Smooth muscle cell (in vitro differentiated cells): ENCODE results near the gene IFT80. TPM values are rescaled to one million over a fixed set of nuclear protein-coding genes. Genes with fewer than 3 reads are reported as not detected.

Experiments
- DNase-seq: peaks from one replicate; lab custom pipeline; 2025; ENCODE audit not compliant: unreplicated experiment; lab: John Stamatoyannopoulos, UW
- H2AFZ ChIP-seq: fragments of 200-600 bp; sonication (generic); 2 replicates; pipeline ENCODE4 v1.6.0; 2016; ENCODE audit warnings: antibody characterized with exemption, low read depth, mild to moderate bottlenecking
- H3F3A ChIP-seq: fragments of 200-600 bp; sonication (generic); 2 replicates; pipeline ENCODE4 v1.6.0; 2017; ENCODE audit warnings: antibody characterized with exemption, low read depth
- H3K27ac ChIP-seq: fragments of 200-600 bp; sonication (generic); 2 replicates; pipeline ENCODE4 v1.5.1; 2016; ENCODE audit warnings: low read depth, mild to moderate bottlenecking
- H3K27me3 ChIP-seq: fragments of 200-600 bp; sonication (generic); 2 replicates; pipeline ENCODE4 v1.6.1; 2016; ENCODE audit warnings: low read depth, mild to moderate bottlenecking
- H3K36me3 ChIP-seq: fragments of 200-600 bp; sonication (generic); 2 replicates; pipeline ENCODE4 v1.5.1; 2016; ENCODE audit warnings: low read depth
- H3K4me1 ChIP-seq: fragments of 200-600 bp; sonication (generic); 2 replicates; pipeline ENCODE4 v1.5.1; 2016; ENCODE audit warnings: low read depth
- H3K4me2 ChIP-seq: fragments of 200-600 bp; sonication (generic); 2 replicates; pipeline ENCODE4 v1.6.0; 2016; ENCODE audit warnings: mild to moderate bottlenecking
- H3K4me3 ChIP-seq: fragments of 200-600 bp; sonication (generic); 2 replicates; pipeline ENCODE4 v1.5.1; 2016; ENCODE audit warnings: mild to moderate bottlenecking
- H3K79me2 ChIP-seq: fragments of 200-600 bp; sonication (generic); 2 replicates; pipeline ENCODE4 v1.6.0; 2016; ENCODE audit warnings: low read depth, mild to moderate bottlenecking
- H3K9ac ChIP-seq: fragments of 200-600 bp; sonication (generic); 2 replicates; pipeline ENCODE4 v1.6.0; 2016; ENCODE audit warnings: low read depth
- H3K9me3 ChIP-seq: fragments of 200-600 bp; sonication (generic); replicated peaks from 2 replicates; pipeline ENCODE4 v1.5.1; 2016; ENCODE audit warnings: low read depth
- H4K20me1 ChIP-seq: fragments of 200-600 bp; sonication (generic); 2 replicates; pipeline ENCODE4 v1.6.0; 2016; ENCODE audit warnings: low read depth
- CTCF ChIP-seq: fragments of 200-600 bp; sonication (generic); IDR thresholded peaks from 2 replicates; pipeline ENCODE4 v1.5.1; 2017; ENCODE audit warnings: borderline replicate concordance, mild to moderate bottlenecking, antibody characterized with exemption; ENCODE audit not compliant: insufficient read depth, poor library complexity, severe bottlenecking
- WGBS: methylation state at CpG from one replicate; pipeline ENCODE4 v1.1.7; 2016; ENCODE audit warnings: low lambda C conversion rate; 5-methylcytosine and 5-hydroxymethylcytosine counted together
- polyA plus RNA-seq: library from polyadenylated mRNA; unstranded; fragments of >200 nt; fragmentation: Nextera tagmentation; extraction: Ambion mirVana; gene quantifications from 2 replicates; pipeline ENCODE4 v1.2.1, GENCODE V29; 2016
- total RNA-seq: library from RNA; depleted of rRNA; stranded (reverse); fragments of >200 nt; gene quantifications from 2 replicates; pipeline ENCODE4 v1.2.3, GENCODE V29; 2014

IFT80 gene
- total and polyA plus RNA-seq, 2 experiments from 2014 or later, result 8.3 to 61.5 TPM

GRCh38 chr3:160314995-160315394 is 84.0 kb downstream of the IFT80 start:
- no peaks in the 10 kb centered on the region for H3F3A ChIP-seq
- no peaks in the 10 kb centered on the region for H3K4me1 ChIP-seq

GRCh38 chr3:160312014-160312624 is 86.9 kb downstream of the IFT80 start:
- WGBS, result 92% methylated on average over 5 of the region's 5 CpGs
- H3K4me2 ChIP-seq, result no peak overlapping the region
- no peak for TF ChIP-seq CTCF
- H3K27ac ChIP-seq, result no peak overlapping the region
- no peak overlapping the region for H3K9ac ChIP-seq
- H2AFZ ChIP-seq, result no peak overlapping the region
- DNase-seq, result no peak
- H3K36me3 ChIP-seq, result no peaks in the 10 kb centered on the region
- no peak overlapping the region for H3K4me3 ChIP-seq
- H4K20me1 ChIP-seq, result no peaks in the 10 kb centered on the region
- H3F3A ChIP-seq, result no peaks in the 10 kb centered on the region
- no peaks in the 10 kb centered on the region for H3K27me3 ChIP-seq
- no peaks in the 10 kb centered on the region for H3K9me3 ChIP-seq
- no peaks in the 10 kb centered on the region for H3K79me2 ChIP-seq
- no peaks in the 10 kb centered on the region for H3K4me1 ChIP-seq

More at GRCh38 chr3:160314995-160315394, 84.0 kb downstream of the IFT80 start:
- Histone ChIP-seq H3K4me2 (no peak overlapping the region), H3K9ac (no peak overlapping the region), H3K9me3 (no peaks in the 10 kb centered on the region), H4K20me1 (no peaks in the 10 kb centered on the region), H3K27me3 (no peaks in the 10 kb centered on the region), H3K27ac (no peak overlapping the region), H3K36me3 (no peaks in the 10 kb centered on the region), H3K4me3 (no peak overlapping the region), H2AFZ (no peak overlapping the region), H3K79me2 (no peaks in the 10 kb centered on the region)
- DNase-seq, result no peak
- TF ChIP-seq CTCF, result no peak

GRCh38 chr3:160302806-160303205 is 96.2 kb downstream of the IFT80 start:
- Histone ChIP-seq H2AFZ (no peak overlapping the region), H3K9me3 (no peaks in the 10 kb centered on the region), H3K27ac (no peak overlapping the region), H4K20me1 (no peaks in the 10 kb centered on the region), H3K36me3 (no peaks in the 10 kb centered on the region), H3F3A (no peaks in the 10 kb centered on the region), H3K4me3 (no peak overlapping the region), H3K9ac (no peak overlapping the region), H3K27me3 (no peaks in the 10 kb centered on the region), H3K4me1 (no peaks in the 10 kb centered on the region), H3K79me2 (no peaks in the 10 kb centered on the region), H3K4me2 (no peak overlapping the region)
- no peak for DNase-seq
- TF ChIP-seq CTCF, result no peak

GRCh38 chr3:160296591-160296990 is 102.4 kb downstream of the IFT80 start:
- no peak overlapping the region for H3K9ac ChIP-seq
- no peaks in the 10 kb centered on the region for H3K79me2 ChIP-seq

More at GRCh38 chr3:160296591-160296990, 102.4 kb downstream of the IFT80 start:
- Histone ChIP-seq H3K4me1 (no peaks in the 10 kb centered on the region), H4K20me1 (no peaks in the 10 kb centered on the region), H3K4me3 (no peak overlapping the region), H3F3A (no peaks in the 10 kb centered on the region), H3K27ac (no peak overlapping the region), H3K4me2 (no peak overlapping the region), H3K9me3 (no peaks in the 10 kb centered on the region), H3K27me3 (no peaks in the 10 kb centered on the region), H2AFZ (no peak overlapping the region), H3K36me3 (no peaks in the 10 kb centered on the region)
- no peak for TF ChIP-seq CTCF
- DNase-seq, result no peak
